K562 (cell line): ENCODE measurements around the gene MATK. TPM values are rescaled to one million over a fixed set of nuclear protein-coding genes. Genes with fewer than 3 reads are reported as not detected.

ENCODE experiments used
- CBX2 ChIP-seq: fragments of 200-600 bp; sonication (generic); IDR thresholded peaks from one replicate; pipeline ENCODE4 v1.6.1; 2012; ENCODE audit warnings: mild to moderate bottlenecking, low read length, inconsistent platforms; ENCODE audit not compliant: insufficient read depth, poor library complexity, severe bottlenecking
- CBX3 ChIP-seq, 2 experiments: IDR thresholded peaks; 1 replicate in 1 of 2; 2 replicates in 1 of 2; pipeline ENCODE4 v1.6.1; 2012; ENCODE audit warnings: inconsistent platforms in 2 of 2, low read length in 2 of 2, borderline replicate concordance in 1 of 2, control low read depth in 1 of 2
- CBX5 ChIP-seq: IDR thresholded peaks from 2 replicates; pipeline ENCODE4 v1.6.1; 2014; ENCODE audit warnings: low read depth, borderline replicate concordance
- GTF3C2 ChIP-seq: IDR thresholded peaks from 3 replicates; pipeline ENCODE4 v1.6.1; 2011; ENCODE audit warnings: borderline replicate concordance, mild to moderate bottlenecking, moderate library complexity; ENCODE audit not compliant: insufficient read length; ENCODE audit errors: extremely low read depth
- KDM1A ChIP-seq, 2 experiments: fragments of 450-650 bp; IDR thresholded peaks; 2 replicates each; pipeline ENCODE4 v1.6.1; 2016; ENCODE audit warnings: mild to moderate bottlenecking in 2 of 2
- THRA ChIP-seq: fragments of 450-650 bp; IDR thresholded peaks from 2 replicates; pipeline ENCODE4 v1.6.1; 2017; ENCODE audit warnings: mild to moderate bottlenecking, moderate library complexity
- TRIM28 ChIP-seq: fragments of 450-650 bp; IDR thresholded peaks from 2 replicates; pipeline ENCODE4 v1.6.1; 2017
- ZNF707 ChIP-seq: fragments of 250-450 bp; sonication (Bioruptor Pico); conservative IDR thresholded peaks from 2 replicates; pipeline ENCODE4 v1.8.0; 2022; ENCODE audit warnings: inconsistent platforms, mild to moderate bottlenecking, moderate library complexity
- polyA plus RNA-seq, 8 experiments: library from polyadenylated mRNA; depleted of rRNA in 4 of 8; stranded (reverse) in 5 of 8; unstranded in 3 of 8; fragments of >200 nt; fragmentation: Nextera tagmentation in 2 of 8; fragmentation: Illumina TruSeq in 1 of 8; extraction: Ambion mirVana in 2 of 8; extraction: Trizol in 1 of 8; gene quantifications; 2 replicates each; pipeline versions ENCODE4 v1.2.1 to v1.2.3, GENCODE V29; 2011 to 2014; ENCODE audit warnings: inconsistent platforms in 1 of 8, missing spikeins in 1 of 8
- total RNA-seq, 7 experiments: library from RNA; depleted of rRNA in 6 of 7; stranded (reverse); fragments of >200 nt in 6 of 7; fragmentation: Illumina TruSeq in 2 of 7; extraction: Trizol in 2 of 7; gene quantifications; 2 replicates each; pipeline versions ENCODE4 v1.2.1 to v1.2.3, GENCODE V29; 2011 to 2021; ENCODE audit warnings: low replicate concordance in 1 of 7
- TF ChIP-seq, protein P1 (sequence below): sonication (generic); formaldehyde crosslinking; IDR thresholded peaks from 2 replicates; pipeline ENCODE4 v1.8.0; 2022; ENCODE audit warnings: mild to moderate bottlenecking, missing genetic modification reagents
- TF ChIP-seq, protein P2 (sequence below): fragments of 250-450 bp; sonication (Bioruptor Pico); IDR thresholded peaks from 2 replicates; pipeline ENCODE4 v1.4.0; 2020

Gene MATK
- total and polyA plus RNA-seq, 9 of the 15 experiments (the other 6 are each of a cell fraction or from before 2014, with no cell fraction given) = 0.08 to 41.5 (median 21.4) TPM

DNA sequence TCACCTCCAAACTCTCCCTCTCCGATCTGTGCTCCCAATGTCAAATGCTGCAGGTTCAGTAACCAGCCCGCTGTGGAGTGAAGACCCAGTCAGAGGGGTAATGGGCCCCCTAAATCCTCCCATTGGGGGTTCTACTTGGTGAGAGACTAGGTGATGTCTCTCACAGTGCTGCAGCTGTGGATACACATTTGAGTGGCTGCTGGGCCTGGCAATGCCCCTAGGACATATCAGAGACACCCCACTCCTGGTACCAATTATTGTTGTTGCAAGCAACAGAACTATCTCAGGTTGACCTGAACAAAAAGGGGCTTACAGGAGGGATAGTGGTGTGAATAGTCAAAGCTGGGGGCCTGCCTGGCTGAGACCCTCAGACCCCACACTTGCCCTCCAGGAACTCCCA lies 4.6 kb downstream of the MATK start (continued):
- TF ChIP-seq, protein P1, sequence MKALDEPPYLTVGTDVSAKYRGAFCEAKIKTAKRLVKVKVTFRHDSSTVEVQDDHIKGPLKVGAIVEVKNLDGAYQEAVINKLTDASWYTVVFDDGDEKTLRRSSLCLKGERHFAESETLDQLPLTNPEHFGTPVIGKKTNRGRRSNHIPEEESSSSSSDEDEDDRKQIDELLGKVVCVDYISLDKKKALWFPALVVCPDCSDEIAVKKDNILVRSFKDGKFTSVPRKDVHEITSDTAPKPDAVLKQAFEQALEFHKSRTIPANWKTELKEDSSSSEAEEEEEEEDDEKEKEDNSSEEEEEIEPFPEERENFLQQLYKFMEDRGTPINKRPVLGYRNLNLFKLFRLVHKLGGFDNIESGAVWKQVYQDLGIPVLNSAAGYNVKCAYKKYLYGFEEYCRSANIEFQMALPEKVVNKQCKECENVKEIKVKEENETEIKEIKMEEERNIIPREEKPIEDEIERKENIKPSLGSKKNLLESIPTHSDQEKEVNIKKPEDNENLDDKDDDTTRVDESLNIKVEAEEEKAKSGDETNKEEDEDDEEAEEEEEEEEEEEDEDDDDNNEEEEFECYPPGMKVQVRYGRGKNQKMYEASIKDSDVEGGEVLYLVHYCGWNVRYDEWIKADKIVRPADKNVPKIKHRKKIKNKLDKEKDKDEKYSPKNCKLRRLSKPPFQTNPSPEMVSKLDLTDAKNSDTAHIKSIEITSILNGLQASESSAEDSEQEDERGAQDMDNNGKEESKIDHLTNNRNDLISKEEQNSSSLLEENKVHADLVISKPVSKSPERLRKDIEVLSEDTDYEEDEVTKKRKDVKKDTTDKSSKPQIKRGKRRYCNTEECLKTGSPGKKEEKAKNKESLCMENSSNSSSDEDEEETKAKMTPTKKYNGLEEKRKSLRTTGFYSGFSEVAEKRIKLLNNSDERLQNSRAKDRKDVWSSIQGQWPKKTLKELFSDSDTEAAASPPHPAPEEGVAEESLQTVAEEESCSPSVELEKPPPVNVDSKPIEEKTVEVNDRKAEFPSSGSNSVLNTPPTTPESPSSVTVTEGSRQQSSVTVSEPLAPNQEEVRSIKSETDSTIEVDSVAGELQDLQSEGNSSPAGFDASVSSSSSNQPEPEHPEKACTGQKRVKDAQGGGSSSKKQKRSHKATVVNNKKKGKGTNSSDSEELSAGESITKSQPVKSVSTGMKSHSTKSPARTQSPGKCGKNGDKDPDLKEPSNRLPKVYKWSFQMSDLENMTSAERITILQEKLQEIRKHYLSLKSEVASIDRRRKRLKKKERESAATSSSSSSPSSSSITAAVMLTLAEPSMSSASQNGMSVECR (CRISPR knock-in tag) = no peak
- TF ChIP-seq CBX2 (no peak), ZNF707 (CRISPR knock-in tag) (peak; percentile 99), KDM1A (IDR thresholded peaks at IDR 0.05) (0 out of 4 replicates have a peak, but pooled peaks of 1 of the 2 experiments have one; percentile 5), CBX5 (peak; percentile 73; the same call in 1 of the 2 replicates), GTF3C2 (no peak), THRA (no peak), TRIM28 (peak; percentile 88), CBX3 (IDR thresholded peaks at IDR 0.05; ENCODE audit: borderline replicate concordance in 1 of 2, low read length in 2 of 2) (peak; percentile 90 to 93)
- TF ChIP-seq, protein P2, sequence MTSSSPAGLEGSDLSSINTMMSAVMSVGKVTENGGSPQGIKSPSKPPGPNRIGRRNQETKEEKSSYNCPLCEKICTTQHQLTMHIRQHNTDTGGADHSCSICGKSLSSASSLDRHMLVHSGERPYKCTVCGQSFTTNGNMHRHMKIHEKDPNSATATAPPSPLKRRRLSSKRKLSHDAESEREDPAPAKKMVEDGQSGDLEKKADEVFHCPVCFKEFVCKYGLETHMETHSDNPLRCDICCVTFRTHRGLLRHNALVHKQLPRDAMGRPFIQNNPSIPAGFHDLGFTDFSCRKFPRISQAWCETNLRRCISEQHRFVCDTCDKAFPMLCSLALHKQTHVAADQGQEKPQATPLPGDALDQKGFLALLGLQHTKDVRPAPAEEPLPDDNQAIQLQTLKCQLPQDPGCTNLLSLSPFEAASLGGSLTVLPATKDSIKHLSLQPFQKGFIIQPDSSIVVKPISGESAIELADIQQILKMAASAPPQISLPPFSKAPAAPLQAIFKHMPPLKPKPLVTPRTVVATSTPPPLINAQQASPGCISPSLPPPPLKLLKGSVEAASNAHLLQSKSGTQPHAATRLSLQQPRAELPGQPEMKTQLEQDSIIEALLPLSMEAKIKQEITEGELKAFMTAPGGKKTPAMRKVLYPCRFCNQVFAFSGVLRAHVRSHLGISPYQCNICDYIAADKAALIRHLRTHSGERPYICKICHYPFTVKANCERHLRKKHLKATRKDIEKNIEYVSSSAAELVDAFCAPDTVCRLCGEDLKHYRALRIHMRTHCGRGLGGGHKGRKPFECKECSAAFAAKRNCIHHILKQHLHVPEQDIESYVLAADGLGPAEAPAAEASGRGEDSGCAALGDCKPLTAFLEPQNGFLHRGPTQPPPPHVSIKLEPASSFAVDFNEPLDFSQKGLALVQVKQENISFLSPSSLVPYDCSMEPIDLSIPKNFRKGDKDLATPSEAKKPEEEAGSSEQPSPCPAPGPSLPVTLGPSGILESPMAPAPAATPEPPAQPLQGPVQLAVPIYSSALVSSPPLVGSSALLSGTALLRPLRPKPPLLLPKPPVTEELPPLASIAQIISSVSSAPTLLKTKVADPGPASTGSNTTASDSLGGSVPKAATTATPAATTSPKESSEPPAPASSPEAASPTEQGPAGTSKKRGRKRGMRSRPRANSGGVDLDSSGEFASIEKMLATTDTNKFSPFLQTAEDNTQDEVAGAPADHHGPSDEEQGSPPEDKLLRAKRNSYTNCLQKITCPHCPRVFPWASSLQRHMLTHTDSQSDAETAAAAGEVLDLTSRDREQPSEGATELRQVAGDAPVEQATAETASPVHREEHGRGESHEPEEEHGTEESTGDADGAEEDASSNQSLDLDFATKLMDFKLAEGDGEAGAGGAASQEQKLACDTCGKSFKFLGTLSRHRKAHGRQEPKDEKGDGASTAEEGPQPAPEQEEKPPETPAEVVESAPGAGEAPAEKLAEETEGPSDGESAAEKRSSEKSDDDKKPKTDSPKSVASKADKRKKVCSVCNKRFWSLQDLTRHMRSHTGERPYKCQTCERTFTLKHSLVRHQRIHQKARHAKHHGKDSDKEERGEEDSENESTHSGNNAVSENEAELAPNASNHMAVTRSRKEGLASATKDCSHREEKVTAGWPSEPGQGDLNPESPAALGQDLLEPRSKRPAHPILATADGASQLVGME (CRISPR knock-in tag) = no peak
